GM12875 (cell line): ENCODE measurements around the gene KIAA1191.
"Not testable (repeated sequence)": the region's sequence is repeated elsewhere in the genome, so short reads cannot be mapped to it uniquely, and the experiment has no call there.

Experiments used
- H3K4me3 ChIP-seq: one replicate; pipeline ENCODE4 v1.5.1; 2011; ENCODE audit warnings: low read depth, low read length, control low read depth
- TF ChIP-seq, protein P1 (sequence below): IDR thresholded peaks from 2 replicates; pipeline ENCODE4 v1.5.1; 2011; ENCODE audit warnings: low read depth, mild to moderate bottlenecking, control low read depth, inconsistent platforms, low read length, moderate library complexity, borderline replicate concordance; ENCODE audit not compliant: insufficient read depth

The KIAA1191 gene, protein sequence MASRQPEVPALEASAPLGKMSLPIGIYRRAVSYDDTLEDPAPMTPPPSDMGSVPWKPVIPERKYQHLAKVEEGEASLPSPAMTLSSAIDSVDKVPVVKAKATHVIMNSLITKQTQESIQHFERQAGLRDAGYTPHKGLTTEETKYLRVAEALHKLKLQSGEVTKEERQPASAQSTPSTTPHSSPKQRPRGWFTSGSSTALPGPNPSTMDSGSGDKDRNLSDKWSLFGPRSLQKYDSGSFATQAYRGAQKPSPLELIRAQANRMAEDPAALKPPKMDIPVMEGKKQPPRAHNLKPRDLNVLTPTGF

DNA sequence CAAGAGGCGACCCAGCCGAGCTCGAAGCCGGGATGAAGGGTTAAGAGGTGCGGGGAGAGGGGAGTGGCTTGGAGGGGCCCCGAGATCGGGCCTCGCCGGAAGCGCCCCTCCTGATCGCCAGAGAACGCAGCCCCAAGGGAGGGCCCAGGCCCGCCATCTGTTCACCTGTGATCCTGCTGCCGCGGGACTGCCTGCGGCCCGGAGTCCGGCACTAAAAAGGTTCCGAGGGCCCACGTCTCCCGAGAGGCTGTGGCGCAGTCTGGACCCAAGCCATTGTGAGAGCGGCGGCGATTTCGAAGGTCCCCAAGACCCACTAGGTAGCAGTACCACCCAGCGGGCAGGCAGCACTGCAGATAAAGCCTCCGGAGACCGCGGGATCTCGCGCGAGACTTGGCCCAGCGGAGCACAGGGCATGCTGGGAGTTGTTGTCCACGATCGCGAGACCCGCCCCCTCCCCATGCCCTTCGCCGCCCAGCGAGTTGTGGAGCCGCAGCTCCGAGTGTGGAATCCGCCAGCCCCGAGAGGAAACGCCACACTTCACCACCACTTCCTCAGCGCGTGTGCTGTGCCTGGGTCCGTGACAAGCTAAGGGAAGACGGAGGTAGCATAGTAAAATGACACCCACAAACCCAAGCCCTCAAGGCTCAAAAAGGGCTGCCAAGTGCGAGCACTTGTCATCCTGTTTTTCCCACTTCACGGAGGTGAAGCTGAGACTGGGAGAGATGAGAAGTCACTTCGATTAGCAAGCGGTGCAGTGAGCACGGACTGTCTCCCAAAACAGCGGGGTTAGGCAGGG lies at the start of gene KIAA1191:
Gene KIAA1191, minus strand, starts transcription at position 328 of the 796 bp plus-strand sequence. CDS start 2,256 bp downstream, outside the sequence.
- H3K4me3 ChIP-seq: peak within 1 kb of the TSS; percentile 69
- TF ChIP-seq, protein P1, sequence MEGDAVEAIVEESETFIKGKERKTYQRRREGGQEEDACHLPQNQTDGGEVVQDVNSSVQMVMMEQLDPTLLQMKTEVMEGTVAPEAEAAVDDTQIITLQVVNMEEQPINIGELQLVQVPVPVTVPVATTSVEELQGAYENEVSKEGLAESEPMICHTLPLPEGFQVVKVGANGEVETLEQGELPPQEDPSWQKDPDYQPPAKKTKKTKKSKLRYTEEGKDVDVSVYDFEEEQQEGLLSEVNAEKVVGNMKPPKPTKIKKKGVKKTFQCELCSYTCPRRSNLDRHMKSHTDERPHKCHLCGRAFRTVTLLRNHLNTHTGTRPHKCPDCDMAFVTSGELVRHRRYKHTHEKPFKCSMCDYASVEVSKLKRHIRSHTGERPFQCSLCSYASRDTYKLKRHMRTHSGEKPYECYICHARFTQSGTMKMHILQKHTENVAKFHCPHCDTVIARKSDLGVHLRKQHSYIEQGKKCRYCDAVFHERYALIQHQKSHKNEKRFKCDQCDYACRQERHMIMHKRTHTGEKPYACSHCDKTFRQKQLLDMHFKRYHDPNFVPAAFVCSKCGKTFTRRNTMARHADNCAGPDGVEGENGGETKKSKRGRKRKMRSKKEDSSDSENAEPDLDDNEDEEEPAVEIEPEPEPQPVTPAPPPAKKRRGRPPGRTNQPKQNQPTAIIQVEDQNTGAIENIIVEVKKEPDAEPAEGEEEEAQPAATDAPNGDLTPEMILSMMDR: no peak

DNA sequence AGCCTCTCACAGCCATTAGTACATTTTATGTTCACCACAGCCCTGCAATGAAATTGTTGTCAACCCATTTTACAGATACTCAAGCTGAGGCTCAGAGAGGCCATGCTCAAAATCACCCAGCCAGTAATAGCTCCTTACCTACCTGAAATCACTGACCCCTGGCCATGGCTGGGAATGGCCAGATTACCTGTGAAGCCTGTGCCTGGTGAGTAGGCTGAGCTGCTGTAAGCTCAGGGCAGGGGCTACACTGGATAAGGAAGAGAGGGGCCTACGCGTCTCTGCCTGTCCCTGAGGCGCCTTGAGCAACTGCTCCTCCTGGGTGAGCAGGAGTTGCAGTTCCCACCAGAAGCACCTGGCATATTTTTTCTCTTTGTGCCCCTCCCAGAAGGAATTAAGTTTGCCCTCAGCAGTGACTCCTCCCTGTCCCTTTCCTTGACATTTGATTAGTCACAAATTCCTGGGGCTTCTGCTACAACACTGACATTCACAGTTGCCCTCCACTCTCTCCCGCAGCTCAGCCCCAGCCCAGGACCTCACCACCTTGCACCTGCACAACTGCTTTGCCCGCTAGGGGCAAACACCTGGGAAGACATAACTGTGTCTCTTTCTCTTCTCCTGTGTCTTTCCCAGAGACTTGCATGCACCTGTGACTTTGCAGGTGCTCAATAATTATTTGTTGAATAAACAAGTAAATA lies 49.1 kb upstream of the KIAA1191 start:
- TF ChIP-seq, protein P1: no peak
- no peak overlapping the region for H3K4me3 ChIP-seq

DNA sequence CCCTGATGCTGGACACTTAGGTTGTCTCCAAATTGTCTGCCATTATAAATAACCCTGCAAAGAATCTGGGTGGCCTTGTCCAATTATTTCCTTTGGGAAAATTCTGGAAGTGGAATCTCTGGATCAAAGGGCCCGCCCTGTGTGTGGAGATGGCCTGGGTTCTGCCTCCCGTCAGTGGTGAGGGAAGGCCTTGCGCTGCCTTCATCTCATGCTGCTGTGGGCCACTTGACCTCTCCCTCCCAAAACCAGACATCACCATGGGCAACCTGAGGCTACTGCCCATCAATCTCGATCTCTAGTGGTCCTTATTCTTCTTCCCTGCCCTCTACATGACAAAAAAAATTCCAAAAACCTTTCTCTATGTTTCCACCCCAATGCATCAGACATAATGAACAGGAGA lies 48.2 kb upstream of the KIAA1191 start:
- TF ChIP-seq, protein P1: no peak
- no peak overlapping the region for H3K4me3 ChIP-seq

DNA sequence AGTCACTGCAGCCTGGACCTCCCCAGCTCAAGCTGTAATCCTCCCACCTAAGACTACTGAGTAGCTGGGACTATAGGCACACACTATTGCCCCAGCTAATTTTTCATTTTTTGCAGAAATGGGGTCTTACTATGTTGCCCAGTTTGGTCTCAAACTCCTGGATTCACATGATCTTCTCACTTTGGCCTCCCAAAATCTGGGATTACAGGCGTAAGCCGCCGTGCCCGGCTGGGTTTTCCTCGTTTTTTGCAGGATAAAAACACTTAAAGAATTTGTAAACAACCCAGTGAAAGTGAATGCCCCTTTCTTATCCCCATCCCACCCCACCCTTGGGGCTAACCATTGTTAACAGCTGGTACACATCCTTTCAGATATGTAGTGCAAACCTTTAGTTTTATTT lies 47.0 kb upstream of the KIAA1191 start:
- TF ChIP-seq, protein P1: no peak
- no peak overlapping the region for H3K4me3 ChIP-seq

DNA sequence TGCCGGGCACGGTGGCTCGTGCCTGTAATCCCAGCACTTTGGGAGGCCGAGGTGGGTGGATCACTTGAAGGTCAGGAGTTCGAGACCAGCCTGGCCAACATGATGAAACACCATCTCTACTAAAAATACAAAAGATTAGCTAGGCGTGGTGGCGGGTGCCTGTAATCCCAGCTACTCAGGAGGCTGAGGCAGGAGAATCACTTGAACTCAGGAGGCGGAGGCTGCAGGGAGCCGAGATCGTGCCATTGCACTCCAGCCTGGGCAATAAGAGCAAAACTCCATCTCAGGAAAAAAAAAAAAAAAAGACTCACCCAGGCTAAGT lies 46.6 kb upstream of the KIAA1191 start:
- not testable (repeated sequence) for H3K4me3 ChIP-seq

DNA sequence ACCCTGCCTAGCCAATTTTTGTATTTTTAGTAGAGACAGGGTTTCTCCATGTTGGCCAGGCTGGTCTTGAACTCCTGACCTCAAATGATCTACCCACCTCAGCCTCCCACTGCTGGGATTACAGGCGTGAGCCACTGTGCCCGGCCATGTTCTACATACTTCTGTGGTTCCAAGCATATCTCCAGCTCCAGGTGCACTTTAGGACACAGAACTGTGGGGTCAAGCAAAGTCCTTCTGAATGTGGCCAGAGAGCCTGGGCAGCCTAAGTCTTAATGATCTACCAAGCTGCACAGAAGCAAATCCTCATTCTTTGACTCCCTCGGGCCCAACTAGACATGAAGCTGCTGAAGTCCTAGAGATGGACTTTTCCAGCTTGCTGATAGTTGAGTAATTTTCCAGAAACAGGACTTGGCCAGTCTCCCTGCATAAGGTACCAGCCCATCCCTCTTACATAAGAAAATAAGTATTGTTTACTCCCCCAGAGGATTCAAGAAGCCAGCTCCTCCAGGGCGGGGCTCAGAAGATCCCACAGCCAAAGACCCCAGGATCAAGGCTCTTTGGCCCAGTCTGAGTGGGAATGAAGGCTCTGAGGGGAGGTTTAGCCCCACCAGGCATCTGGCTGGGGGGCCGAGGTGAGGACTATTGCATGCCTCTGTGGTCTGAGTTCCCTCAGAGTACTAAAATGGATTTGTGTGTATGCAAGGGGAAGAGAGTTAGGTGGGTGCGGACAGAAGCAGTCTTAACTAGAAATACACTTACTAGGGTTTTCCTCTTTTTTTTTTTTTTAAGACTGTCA lies 46.1 kb upstream of the KIAA1191 start:
- TF ChIP-seq, protein P1: no peak
- no peak overlapping the region for H3K4me3 ChIP-seq
